Astrocyte of the cerebellum (primary cell): Measurements from ENCODE around the gene NFIA.

Experiments
- DNase-seq: peaks from one replicate; pipeline ENCODE4 v3.0.0-alpha.2; 2011; ENCODE audit warnings: low read depth
- H3K4me3 ChIP-seq: 2 replicates; pipeline ENCODE4 v1.5.1; 2011; ENCODE audit warnings: mild to moderate bottlenecking, low read depth, low read length, moderate library complexity
- in situ Hi-C: cut with HindIII; loops from 2 replicates; pipeline ENCODE4 v1.10.0; 2017; ENCODE audit warnings: low sequenced_read_pairs
- TF ChIP-seq, protein P1 (sequence below): IDR thresholded peaks from 2 replicates; pipeline ENCODE4 v1.5.1; 2012; ENCODE audit warnings: low read length, low read depth, moderate library complexity, mild to moderate bottlenecking; ENCODE audit errors: missing control alignments

NFIA gene

DNA sequence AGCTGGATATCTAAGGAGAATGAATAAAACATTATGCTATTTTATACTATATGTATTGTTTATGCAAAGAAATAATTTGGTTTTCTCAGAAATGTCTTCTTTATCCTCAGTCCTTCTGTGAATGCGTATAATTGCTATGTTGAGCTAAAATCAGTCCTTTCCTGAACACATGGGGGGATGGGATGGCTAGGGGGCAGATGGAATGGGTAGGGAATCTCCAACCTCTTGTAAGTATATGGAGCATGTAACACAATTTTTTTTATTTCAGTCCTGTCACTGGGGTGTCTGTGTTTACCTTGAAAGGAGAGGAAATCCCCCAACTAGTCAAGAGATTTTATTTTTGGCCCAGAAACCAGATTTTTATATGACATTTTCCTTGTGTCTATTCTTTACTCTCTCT lies 291.8 kb downstream of the NFIA start:
- DNase-seq, result no peak
- no peak overlapping the region for H3K4me3 ChIP-seq
- TF ChIP-seq, protein P1, sequence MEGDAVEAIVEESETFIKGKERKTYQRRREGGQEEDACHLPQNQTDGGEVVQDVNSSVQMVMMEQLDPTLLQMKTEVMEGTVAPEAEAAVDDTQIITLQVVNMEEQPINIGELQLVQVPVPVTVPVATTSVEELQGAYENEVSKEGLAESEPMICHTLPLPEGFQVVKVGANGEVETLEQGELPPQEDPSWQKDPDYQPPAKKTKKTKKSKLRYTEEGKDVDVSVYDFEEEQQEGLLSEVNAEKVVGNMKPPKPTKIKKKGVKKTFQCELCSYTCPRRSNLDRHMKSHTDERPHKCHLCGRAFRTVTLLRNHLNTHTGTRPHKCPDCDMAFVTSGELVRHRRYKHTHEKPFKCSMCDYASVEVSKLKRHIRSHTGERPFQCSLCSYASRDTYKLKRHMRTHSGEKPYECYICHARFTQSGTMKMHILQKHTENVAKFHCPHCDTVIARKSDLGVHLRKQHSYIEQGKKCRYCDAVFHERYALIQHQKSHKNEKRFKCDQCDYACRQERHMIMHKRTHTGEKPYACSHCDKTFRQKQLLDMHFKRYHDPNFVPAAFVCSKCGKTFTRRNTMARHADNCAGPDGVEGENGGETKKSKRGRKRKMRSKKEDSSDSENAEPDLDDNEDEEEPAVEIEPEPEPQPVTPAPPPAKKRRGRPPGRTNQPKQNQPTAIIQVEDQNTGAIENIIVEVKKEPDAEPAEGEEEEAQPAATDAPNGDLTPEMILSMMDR, result no peak
- in situ Hi-C loops, result no loop called here

DNA sequence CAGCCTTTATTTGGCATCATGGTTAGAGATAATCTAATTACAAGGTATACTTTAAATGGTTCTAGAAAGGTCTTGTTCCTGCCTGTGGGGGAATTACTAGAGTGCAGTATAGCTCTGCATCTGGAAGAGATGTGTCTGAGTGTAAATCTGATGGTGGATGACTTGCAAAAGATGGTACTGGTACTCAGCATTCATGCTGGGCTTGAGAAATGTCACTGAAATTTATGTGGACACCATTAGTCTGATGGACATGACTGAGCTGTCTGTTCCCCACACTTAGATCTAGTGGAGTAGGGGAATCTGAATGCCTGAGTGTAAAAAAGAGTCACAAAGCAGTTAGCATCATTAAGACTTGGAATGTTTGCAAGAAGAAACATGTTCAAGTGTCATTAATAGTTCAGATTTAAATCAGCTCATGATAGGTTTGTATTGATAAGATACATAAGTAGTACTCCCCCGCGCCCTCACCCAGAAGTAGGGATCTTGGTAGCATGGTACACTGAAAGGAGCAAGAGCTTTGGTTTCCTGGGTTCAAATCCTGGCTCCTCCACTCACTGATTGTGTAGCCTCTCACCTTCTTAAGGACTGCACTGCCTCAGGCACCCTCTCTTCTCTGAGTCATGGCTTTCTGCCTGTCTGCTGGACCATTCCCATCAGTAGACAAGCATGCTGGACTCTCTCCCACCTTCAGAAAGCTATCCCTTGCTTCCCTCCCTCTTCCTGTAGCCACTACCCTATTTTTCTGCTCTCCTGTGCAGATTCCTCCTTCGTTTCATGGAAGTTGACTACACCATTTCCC lies 292.9 kb downstream of the NFIA start:
- TF ChIP-seq, protein P1, result no peak
- no peak for DNase-seq
- in situ Hi-C loops, result no loop called here
- H3K4me3 ChIP-seq, result no peak overlapping the region

- in situ Hi-C loops, result no loop called here
- no peak overlapping the region for H3K4me3 ChIP-seq
- TF ChIP-seq, protein P1, result no peak
- no peak for DNase-seq
Observed at GRCh38 chr1:61376151-61376550, 293.8 kb downstream of the NFIA start.

DNA sequence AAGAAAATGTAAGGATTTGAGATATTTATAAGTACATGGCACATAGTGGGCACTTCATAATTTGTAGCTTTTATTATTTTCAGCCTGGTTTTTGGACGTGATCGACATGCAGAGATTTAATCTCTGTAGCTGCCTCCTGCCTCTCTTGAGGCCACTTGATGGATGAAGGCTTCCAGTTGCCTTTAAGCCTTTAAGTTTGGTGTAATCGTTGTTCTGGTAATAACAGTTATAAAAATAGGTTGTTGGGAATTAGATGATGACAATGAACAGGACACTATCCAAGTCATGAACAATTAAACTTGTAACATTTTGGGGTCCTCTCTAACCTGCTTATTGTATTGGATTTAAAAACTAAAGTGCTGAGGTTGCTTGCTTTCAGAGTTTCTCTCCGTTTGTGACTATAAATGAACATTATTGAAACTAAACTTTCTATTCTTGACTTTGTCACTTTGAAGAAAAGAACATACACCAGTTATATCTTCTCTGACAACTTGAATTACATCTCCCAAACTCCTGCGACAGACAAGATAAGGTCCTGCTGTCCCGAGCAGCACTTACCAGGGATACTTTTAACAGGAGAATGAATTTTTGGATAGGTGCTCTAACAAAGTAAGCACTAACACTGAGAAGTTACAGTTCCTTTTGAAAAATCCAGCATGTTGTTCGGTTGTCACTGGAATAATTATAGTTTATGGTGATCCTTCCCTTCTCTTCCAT lies 295.0 kb downstream of the NFIA start:
- in situ Hi-C loops, result no loop called here
- no peak overlapping the region for H3K4me3 ChIP-seq
- TF ChIP-seq, protein P1, result no peak
- DNase-seq, result no peak

GRCh38 chr1:61378494-61379180 lies 296.3 kb downstream of the NFIA start:
- DNase-seq, result no peak
- TF ChIP-seq, protein P1, result no peak
- no peak overlapping the region for H3K4me3 ChIP-seq
- in situ Hi-C loops, result no loop called here

DNA sequence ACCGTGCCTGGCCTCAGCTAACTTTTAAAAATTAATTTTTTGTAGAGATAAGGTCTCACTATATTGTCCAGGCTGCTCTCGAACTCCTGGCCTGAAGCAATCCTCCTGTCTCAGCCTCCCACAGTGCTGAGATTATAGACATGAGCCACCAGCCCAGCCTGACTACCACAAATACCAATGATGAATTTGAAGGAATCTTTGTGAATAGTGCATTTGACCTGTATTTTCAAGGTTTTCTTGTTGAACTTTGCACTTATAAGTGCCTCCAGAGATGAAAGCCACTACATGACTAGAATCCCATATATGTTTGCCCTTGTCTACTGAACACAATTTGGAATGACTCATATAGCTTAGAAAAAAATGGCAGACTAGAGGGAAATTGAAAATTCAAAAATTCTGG lies 297.3 kb downstream of the NFIA start:
- TF ChIP-seq, protein P1, result no peak
- in situ Hi-C loops, result no loop called here
- no peak overlapping the region for H3K4me3 ChIP-seq
- no peak for DNase-seq
